GM18499 (cell line): ENCODE results near the gene OPHN1.

ENCODE experiments used
- ATAC-seq: cut with Tn5 transposase; IDR thresholded peaks from one replicate; pipeline ENCODE4 v1.9.1; 2021; ENCODE audit warnings: moderate number of reproducible peaks; ENCODE audit not compliant: insufficient read depth, unreplicated experiment

Gene OPHN1, protein sequence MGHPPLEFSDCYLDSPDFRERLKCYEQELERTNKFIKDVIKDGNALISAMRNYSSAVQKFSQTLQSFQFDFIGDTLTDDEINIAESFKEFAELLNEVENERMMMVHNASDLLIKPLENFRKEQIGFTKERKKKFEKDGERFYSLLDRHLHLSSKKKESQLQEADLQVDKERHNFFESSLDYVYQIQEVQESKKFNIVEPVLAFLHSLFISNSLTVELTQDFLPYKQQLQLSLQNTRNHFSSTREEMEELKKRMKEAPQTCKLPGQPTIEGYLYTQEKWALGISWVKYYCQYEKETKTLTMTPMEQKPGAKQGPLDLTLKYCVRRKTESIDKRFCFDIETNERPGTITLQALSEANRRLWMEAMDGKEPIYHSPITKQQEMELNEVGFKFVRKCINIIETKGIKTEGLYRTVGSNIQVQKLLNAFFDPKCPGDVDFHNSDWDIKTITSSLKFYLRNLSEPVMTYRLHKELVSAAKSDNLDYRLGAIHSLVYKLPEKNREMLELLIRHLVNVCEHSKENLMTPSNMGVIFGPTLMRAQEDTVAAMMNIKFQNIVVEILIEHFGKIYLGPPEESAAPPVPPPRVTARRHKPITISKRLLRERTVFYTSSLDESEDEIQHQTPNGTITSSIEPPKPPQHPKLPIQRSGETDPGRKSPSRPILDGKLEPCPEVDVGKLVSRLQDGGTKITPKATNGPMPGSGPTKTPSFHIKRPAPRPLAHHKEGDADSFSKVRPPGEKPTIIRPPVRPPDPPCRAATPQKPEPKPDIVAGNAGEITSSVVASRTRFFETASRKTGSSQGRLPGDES

GRCh38 chrX:68433155-68433980, at the start of gene OPHN1:
Gene OPHN1, minus strand, starts transcription at chrX:68433495. Its CDS starts 475 bp downstream, at chrX:68433020.
- ATAC-seq = no peak

DNA sequence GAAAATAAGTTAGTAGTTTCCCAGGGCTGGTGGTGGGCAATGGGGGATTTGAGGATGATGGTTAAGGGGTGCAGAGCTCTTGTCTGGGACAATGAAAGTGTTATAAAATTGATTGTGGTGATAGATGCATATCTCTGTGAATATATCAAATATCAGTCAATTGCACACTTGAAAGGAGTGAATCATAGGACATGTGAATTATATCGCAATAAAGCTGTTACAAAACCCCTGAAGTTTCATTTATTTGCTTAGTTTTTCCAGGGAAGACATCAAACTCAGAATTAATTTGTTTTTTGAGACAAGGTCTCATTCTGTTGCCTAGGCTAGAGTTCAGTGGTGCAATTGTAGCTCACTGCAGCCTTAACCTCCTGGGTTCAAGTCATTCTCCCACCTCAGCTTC, 47.7 kb upstream of the OPHN1 start:
- no peak for ATAC-seq

DNA sequence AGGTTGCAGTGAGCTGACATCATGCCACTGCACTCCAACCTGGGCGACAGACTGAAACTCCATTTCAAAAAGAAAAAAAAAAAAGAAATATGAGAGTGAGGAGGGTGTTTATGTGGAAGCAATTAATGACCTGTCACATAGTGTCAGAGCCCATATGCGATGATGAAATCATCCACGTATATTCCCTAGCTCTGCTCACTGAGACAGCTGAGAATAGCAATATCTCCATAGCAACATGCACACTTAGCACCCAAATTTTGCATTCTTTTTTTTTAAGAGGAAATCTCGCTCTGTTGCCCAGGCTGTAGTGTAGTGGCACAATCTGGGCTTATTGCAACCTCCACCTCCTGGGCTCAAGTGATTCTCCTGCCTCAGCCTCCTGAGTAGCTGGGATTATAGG, 31.5 kb upstream of the OPHN1 start:
- ATAC-seq = no peak

GRCh38 chrX:68463880-68464279, 30.6 kb upstream of the OPHN1 start:
- no peak for ATAC-seq

GRCh38 chrX:68462653-68463052, 29.4 kb upstream of the OPHN1 start:
- no peak for ATAC-seq

DNA sequence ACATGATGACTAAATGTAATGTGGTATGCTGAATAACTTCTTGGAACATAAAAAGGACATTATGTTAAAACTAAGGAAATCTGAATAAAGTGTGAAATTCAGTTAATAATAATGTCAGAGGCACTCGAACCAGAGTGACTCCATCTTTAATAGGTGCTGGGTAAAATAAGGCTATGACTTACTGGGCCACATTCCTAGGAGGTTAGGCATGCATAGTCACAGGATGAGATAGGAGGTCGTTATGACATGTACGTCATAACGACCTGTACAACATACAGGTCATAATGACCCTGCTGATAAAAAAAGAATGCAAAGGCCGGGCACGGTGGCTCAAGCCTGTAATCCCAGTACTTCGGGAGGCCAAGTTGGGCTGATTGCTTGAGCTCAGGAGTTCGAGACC, 28.9 kb upstream of the OPHN1 start:
- no peak for ATAC-seq

GRCh38 chrX:68461576-68461975, 28.3 kb upstream of the OPHN1 start:
- ATAC-seq = no peak

GRCh38 chrX:68461093-68461492, 27.8 kb upstream of the OPHN1 start:
- no peak for ATAC-seq

- ATAC-seq = no peak
Observed at GRCh38 chrX:68455151-68455510, 21.8 kb upstream of the OPHN1 start.

- no peak for ATAC-seq
Observed at GRCh38 chrX:68454476-68455150, 21.3 kb upstream of the OPHN1 start.

DNA sequence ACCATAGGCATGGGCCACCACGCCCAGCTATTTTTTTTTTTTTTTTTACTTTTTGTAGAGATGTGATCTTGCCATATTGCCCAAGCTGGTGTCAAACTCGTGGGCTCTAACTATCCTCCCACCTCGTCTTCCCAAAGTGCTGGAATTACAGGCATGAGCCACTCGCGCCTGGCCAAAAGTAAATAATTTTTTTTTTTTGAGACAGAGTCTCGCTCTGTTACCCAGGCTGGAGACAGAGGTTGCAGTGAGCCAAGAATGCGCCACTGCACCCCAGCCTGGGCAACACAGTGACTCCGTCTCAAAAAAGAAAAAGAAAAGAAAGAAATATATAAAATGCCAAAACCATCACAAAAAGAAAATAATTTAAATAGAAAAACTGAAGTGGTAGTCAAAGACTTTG, 18.4 kb upstream of the OPHN1 start:
- ATAC-seq = no peak

DNA sequence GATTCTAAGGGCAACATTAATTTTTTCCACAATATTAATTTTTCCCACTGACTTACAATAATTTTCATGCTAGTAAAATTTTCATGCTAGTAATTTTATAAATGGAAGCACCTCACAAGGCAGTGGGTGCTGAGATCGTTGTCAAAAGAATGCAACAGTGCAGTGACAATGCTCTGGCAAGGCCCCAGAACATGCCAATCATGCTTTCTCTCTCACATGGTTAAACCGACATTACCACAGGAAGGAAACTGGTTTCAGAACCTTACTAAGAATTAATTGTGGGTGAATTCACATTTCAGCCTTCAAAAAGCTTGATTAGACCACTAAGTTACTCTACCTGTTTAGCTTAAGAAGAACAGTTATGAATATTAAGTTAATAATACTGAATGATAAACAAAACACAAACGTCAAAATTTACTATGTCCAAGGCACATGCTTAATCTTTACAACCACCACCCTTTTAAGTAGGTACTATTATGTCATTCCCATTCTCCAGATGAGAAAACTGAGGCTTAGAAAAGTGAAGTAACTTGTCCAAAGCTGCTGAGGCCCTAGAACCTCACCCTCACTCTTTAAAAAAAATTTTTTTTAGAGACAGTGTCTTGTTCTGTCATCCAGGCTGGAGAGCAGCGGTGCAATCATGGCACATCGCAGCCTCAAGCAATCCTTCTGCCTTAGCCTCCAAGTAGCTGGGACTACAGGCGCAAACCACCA, 10.0 kb upstream of the OPHN1 start:
- no peak for ATAC-seq

GRCh38 chrX:68440940-68441339, 7.6 kb upstream of the OPHN1 start:
- no peak for ATAC-seq

- no peak for ATAC-seq
Observed at GRCh38 chrX:68440442-68440841, 7.1 kb upstream of the OPHN1 start.

DNA sequence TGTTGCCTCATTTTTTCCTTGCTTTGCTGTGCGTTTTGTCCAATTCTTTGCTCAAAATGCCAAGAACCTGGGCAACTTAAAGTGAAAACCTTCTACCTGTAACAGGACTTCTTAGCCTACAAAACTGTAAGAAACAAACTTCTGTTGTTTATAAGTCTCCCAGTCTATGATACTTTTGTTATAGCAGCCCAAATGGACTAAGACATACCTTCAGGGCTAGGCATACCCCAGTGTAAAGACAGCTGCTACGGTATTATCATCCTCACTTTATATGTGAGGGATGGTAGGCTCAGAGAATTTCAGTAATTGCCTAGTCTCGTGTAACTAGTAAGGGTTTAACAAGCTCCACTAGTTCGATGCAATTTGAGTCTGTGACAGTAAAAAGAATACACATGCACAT, 6.0 kb upstream of the OPHN1 start:
- no peak for ATAC-seq

DNA sequence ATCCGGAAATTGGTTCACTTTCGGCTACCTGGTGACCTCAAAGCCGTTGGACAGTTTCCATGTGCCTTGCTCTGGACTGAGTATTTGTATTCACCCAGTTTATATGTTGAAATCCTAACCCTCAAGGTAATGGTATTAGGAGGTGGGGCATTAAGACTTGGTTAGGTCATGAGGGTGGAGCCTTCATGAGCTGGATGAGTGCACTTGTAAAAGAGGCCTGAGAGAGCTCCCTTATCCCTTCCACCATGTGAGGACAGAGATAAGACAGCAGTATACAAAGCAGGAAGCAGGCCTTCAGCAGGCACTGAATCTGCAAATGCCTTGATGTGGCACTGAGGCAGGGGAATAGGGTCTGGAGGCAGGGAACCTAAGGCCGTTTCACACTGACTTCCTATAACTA, 5.3 kb upstream of the OPHN1 start:
- ATAC-seq = no peak

DNA sequence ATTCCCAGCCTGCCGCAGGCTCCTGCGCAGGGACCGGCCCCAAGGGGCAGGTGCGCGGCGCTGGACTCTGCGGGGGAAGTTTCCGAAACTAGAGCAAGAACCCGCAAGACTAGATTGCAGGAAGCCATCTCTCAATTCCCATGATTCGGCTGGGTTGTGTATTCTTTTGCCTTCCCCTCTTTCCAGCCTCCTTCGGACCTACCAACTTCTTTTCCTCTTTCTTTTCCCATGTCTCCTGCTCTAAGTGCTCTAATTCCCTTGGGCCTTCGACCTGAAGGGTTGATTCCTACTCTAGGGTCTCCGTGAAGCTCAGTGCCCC, 645 bp upstream of the OPHN1 start:
- ATAC-seq = no peak

DNA sequence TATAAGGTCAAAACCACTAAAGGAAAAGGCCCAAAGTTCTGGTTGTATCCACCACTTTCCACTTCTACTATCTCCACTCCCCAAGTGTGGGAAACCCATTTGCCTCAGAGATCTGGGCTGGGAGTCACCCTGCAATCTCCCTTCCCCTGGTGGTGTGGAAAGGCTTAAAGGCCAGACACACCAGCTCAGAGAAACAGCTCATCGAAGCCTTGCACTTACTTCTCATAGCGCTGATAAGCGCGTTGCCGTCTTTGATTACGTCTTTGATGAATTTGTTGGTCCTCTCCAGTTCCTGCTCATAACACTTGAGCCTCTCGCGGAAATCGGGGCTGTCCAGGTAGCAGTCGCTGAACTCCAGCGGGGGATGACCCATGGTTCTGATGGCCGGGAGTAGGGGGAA, 647 bp downstream of the OPHN1 start:
- ATAC-seq = no peak

GRCh38 chrX:68431836-68432235, 1.5 kb downstream of the OPHN1 start:
- ATAC-seq = no peak

DNA sequence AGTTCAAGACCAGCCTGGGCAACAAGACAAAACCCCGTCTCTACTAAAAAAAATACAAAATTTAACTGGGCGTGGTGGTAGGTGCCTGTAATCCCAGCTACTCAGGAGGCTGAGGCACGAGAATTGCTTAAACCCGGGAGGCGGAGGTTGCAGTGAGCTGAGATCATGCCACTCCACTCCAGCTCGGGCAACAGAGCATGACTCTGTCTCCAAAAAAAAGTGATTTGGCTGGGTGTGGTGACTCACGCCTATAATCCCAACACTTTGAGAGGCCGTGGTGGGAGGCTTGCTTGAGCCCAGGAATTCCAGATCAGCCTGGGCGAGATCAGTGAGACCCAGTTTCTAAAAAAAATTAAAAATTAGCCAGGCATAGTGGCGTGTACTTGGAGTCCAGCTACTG, 4.1 kb downstream of the OPHN1 start:
- ATAC-seq = no peak
